NCI-H82 (cell line): ENCODE data around the gene FHIT.
A peak's percentile ranks its signal among the peaks of the same experiment; 100 is the strongest.

Experiments
- DNase-seq: peaks from one replicate; lab custom pipeline; 2025; lab: John Stamatoyannopoulos, UW

FHIT gene

GRCh38 chr3:61251174-61251972 lies at the start of gene FHIT:
Gene FHIT, minus strand, starts transcription at chr3:61251452.
- DNase-seq: peak; percentile 95

GRCh38 chr3:61300786-61301185 lies 49.5 kb upstream of the FHIT start:
- no peak for DNase-seq

GRCh38 chr3:61300006-61300380 lies 48.7 kb upstream of the FHIT start:
- DNase-seq: no peak

DNA sequence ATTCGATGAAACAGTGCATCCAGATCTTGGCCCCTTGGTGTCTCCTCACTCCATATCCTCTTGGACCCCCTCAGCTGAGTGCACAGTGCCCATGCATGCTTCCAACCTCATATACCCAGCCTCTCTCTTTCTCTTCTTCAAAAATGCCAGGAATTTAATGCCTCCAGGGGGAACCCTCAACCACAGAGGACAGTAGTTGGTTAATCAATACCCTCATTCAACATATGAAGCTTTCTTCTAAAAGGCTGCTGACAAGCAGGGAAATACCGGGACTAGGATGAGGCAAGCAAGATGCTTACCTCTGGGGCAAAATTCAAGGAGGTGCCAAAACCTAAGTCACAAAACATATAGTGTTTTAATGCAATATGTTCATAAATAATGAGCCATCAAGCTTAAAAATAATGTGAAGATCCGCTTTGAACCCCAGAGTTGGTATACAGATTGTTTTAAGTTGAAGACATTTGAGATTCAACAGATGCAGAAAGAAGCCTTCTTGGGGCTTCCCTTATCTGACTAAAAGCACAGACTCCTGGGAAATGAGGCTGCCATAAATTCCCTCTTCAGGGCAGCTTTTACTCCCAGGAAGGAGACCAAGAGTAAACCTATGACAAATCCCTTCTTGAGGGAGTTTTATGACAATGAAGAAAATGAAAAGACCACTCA lies 48.2 kb upstream of the FHIT start:
- no peak for DNase-seq

- DNase-seq: no peak
Measured at GRCh38 chr3:61297821-61298220, 46.6 kb upstream of the FHIT start.

- no peak for DNase-seq
Measured at GRCh38 chr3:61288446-61288845, 37.2 kb upstream of the FHIT start.

GRCh38 chr3:61283876-61284275 lies 32.6 kb upstream of the FHIT start:
- no peak for DNase-seq

DNA sequence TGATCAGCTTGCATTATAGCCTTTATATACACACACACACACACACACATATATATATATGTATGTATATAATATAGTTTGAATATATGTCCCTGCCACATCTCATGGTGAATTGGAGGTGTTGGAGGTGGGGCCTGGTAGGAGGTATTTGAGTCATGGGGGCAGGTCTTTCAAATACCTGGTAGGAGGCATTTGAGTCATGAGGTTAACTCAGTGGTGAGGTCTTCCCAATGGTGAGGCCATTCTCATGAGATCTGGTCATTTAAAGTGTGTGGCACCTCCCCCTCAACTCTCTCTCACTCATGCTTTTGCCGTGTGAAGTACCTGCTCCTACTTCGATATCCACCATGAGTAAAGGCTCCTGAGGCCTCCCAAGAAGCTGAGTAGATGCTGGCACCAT lies 27.5 kb upstream of the FHIT start:
- no peak for DNase-seq

- DNase-seq: no peak
Measured at GRCh38 chr3:61277411-61277810, 26.2 kb upstream of the FHIT start.

- no peak for DNase-seq
Measured at GRCh38 chr3:61269435-61269834, 18.2 kb upstream of the FHIT start.

DNA sequence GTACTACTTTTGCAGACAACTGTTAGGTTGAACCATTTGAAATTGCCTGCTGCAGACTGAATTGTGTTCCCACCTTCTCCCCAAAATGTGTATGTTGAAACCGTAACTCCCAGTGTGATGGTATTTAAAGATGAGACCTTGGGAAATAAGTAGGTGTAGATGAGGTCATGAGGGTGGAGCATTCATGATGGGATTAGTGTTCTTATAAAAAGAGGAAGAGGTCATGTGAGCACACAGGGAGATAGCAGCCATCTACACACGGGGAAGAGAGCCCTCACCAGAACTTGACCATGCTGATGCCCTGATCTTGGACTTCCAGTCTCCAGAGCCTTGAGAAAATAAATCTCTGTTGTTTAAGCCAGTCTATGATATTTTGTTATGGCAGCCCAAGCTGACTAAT lies 17.4 kb upstream of the FHIT start:
- DNase-seq: peak; percentile 30

DNA sequence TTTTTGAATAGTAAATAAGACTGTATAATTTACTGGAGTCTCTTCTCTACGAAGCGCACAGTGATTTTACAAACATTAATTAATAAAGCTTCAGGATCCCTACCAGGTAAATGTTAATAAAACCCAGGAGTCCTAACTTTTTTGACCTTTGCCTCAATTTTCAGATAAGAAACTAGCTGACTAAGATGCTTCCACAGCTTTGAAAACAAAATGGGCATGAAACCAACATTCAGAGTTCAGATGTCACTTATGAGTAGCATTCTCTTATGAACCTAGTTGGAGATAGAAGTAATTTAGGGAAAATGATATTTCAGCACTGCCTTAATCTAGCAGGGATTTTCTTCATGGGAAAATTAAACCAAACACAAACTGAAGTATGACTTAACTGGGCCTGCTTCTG lies 13.0 kb upstream of the FHIT start:
- DNase-seq: no peak

DNA sequence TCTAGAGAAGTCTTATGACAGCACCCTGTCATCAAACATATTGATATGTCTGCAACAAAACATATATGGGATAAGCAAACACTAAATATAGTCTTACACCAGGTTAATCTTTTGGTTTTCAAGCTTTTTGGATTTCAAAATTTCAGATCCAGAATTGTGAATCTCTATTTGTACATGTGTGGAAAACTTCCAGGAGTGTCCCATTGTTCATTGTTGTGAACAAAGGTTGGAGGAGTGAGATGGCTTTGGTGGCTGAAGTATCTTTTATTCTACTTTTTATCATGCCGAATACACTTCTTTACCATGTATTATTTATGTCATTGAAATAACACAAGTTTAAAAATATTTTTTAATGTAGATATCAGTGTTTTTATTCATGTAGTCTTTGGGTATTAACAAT lies 5.9 kb upstream of the FHIT start:
- no peak for DNase-seq

- peak; percentile 13 for DNase-seq
Measured at GRCh38 chr3:61253756-61254155, 2.5 kb upstream of the FHIT start.

GRCh38 chr3:61252836-61253235 lies 1.6 kb upstream of the FHIT start:
- no peak for DNase-seq

- DNase-seq: peak; percentile 60
Measured at GRCh38 chr3:61250784-61251173, 473 bp downstream of the FHIT start.

DNA sequence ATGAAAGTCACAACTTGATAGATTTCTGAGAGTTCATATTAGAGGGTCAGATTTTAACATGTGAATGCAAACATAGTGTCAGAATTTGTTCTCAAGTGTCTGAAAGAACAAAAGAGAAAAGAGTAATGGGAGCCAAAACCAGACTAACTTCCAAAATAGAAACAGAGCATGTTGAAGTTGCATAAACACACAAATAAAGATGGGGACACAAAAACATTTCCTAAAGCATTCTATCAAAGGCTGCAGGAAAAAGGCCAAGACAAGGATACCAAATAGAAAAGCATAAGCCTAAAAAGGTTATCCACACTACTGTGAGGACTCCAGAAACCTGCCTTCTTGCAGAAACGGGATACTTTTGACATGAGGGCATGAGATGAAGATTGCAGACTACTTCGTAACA lies 2.8 kb downstream of the FHIT start:
- DNase-seq: no peak

DNA sequence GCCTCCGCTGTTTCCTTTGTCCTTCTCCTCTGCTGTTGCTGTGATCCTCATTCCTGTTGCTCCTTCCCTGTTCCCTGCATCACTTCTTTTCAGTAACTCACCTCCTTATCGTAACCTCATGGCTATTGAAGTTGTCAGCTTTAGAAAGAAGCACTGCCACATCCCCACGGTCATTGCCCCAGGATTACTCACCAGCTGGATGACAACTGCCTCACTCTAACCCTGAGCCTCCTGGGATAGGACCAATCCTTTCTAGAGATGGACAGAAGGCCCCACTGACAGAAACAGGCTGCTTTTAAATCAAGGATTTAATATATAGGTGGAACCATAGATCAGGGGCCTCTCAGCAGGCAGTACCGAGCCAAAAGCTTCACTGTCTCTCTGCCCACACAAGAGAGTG lies 4.1 kb downstream of the FHIT start:
- peak; percentile 57 for DNase-seq

- DNase-seq: no peak
Measured at GRCh38 chr3:61239871-61240270, 11.4 kb downstream of the FHIT start.

DNA sequence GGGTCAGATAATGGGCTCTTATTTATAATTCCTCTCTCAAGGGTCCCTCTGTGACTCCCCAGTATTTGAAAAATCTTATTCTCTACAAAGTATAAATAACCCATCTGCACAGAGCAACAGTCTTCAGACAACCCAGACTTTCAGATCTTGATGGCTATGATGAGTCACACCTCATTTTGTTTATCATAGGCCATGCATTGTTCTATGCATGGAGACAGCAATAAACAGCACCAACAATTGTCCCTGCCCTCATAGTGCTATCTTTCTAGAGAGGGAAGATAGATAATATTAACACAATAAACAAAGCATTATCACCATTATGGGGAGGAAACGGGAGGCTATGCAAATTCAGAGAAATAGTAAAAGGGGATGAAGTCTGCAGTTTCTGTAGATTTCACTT lies 13.4 kb downstream of the FHIT start:
- DNase-seq: no peak

DNA sequence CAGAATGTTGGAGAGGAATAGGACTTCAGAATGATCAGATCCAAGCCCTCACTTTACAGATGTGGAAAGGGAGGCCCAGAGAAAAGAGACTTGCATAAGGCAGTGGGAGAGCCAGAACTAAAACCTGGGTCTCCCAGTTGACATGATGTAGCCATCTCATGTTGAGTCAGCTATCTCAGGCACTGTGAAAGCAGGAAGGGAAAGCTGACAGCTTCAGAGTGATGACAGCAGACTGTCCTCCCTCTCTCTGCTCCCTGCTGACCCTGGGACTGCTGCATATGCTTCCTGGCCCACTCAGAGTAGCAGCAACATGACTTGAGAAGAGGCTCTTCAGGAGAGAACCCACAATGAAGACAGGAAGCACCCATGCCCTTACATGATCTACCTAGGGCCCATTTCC lies 14.7 kb downstream of the FHIT start:
- no peak for DNase-seq

DNA sequence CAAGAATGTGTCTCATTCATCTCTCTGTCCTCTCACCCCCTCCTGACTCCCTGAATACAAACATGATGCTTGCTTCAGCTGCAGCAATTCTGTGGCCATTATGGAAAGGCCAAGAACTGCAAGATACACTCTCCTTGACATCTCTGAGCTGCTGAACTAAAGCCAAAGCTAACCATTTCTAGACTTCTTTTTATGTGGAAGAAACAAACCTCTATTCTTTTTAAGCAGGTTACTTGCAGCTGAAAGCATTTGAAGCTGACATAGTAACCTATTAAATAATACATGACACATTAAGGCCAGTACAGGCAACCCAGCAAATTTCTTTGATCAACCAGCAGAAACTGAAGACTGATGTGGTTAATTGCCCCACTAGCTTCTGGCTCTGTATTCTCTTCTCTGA lies 17.5 kb downstream of the FHIT start:
- DNase-seq: no peak

DNA sequence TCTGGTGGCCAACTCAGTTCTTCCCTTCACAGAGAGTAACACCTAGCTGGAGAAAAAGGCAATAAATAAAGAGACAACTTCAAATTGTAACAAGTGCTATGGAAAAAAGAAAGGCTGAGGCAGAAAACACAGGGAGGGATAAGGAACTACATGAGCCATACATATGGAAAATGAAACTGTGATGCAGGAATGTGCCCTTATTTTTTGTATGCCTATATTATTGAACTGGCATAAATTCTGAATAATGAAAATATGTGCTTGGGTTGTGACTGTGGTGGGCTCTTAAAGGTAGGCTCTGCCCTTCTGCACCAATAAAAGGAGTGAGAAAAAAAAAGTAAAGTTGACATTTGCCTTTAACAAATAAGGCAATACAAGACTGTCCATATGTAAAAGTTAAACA lies 19.6 kb downstream of the FHIT start:
- no peak for DNase-seq

DNA sequence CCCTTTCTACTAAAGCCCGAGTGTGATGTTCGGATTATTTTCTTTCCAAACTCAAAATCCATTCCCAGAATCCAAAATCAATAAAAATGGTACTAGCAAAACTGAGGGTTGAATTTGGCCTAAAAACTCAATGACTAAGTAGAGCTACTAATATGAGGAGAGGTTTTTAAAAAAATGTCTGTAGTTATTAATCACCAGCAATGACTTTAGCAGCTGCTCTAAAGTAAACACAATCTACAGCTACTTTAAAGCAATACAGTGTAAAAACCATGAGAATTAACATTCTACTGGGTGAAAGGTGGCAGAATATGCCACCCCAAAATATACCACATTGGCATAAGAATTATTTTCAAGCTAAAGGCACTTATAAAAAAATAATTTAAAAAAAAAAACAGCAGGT lies 23.5 kb downstream of the FHIT start:
- DNase-seq: no peak
